GM18505 (cell line): ENCODE data around the gene CASP6.
A peak's percentile ranks its signal among the peaks of the same experiment; 100 is the strongest.
"Not testable (repeated sequence)": the region's sequence is repeated elsewhere in the genome, so short reads cannot be mapped to it uniquely, and the experiment has no call there.

ENCODE experiments used
- ATAC-seq: cut with Tn5 transposase; IDR thresholded peaks from one replicate; pipeline ENCODE4 v1.9.1; 2021; ENCODE audit not compliant: unreplicated experiment
- POLR2A ChIP-seq: IDR thresholded peaks from 4 replicates; pipeline ENCODE4 v1.6.1; 2011; ENCODE audit warnings: borderline replicate concordance; ENCODE audit not compliant: insufficient read depth, insufficient read length; ENCODE audit errors: extremely low read depth

The CASP6 gene

DNA sequence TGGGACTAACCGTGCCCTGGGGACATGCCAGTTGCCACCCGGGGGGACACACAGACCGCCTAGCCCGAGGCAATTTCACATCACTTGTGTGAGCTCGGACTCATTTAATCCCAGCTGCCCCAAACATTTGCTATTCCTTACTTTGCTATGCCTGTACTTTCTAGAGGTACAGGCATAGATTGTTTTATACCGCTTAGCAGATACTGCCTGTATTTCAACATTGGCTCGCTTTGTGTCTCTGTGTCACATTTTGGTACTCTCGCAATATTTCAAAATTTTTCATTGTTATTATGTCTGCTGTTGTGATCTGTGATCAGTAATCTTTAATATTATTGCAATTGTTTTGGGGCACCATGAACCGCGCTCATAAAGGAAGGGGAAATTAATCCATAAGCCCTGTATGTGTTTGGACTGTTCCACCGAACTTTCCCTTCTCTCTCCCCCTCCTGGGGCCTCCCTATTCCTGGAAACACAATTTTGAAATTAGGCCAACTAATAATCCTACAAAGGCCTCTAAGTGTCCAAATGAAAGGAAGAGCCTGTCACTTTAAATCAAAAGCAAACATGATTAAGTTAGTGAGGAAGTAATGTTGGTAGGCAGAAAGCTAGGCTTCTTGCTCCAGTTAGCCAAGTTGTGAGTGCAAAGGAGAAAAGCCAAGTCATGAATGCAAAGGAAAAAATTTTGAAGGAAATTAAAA, 568 bp upstream of the CASP6 start:
- ATAC-seq: no peak
- TF ChIP-seq POLR2A: no peak

DNA sequence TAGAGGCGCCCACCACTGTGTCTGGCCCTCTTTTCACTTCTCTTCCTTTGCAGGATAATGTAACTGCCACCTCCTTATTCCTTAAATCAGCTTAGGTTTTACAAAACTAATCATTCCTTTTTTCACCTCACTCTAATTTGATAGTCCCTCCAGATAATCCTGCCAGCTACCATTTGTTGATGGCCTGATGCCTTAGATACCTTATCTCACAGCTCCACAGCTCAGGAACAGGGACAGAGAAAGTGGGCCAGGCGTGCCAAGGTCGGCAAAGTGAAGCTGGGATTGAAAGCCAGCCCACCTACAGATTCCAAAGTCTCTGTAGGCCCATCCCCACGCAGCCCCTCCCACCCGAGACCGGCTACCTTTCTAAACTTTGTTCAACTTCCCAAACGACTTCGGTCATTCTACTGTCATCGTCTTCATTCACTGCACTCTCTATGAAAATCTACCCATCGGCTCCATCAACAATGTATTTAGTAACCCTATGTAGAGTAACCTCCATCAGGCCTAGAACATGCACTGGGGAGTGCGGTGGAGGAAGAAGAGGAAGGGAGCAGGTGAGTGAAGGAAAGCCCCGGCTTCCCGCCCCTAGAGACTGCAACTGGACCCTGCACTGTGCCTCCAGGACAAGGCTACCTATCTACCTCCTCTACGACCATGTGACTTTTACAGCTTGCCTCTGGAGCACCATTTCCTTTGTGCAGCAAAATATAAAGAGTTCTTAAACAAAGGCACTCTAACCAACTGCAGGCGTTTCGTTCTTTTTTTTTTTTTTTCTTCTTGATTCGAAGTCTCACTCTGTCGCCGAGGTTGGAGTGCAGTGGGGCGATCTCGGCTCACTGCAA, 1.5 kb downstream of the CASP6 start:
- ATAC-seq: no peak
- TF ChIP-seq POLR2A: no peak

DNA sequence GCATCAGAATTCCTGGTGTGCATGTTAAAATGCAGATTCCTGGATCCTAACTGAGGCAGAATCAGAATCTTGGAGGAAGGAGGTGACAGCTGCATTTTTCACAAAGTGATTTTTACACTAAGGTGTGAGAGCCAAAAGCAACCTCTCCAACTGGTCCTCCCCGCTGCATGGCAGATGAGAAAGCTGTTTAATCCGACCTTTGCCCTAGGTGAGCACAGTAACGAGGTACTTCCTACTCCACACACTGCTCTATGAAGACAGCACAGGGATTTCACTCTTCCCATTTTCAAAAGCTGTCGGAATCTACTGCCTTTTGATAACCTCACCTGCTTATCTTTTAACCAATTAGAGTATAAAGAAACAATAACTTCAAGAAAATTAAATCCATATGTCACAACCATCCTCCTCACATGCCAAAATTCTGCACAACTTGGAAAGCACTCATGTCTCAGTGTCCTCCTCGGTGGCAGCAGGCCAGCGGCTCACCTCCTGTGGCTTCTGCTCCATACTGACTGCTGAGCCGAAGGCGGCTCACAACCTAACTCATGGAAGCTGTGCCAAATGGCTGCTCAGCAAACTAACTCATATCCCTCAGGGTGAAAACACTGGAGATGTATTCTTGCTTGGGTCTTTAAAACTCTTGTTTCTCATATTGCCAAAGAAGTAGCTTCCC, 3.6 kb downstream of the CASP6 start:
- ATAC-seq: no peak
- TF ChIP-seq POLR2A: no peak

DNA sequence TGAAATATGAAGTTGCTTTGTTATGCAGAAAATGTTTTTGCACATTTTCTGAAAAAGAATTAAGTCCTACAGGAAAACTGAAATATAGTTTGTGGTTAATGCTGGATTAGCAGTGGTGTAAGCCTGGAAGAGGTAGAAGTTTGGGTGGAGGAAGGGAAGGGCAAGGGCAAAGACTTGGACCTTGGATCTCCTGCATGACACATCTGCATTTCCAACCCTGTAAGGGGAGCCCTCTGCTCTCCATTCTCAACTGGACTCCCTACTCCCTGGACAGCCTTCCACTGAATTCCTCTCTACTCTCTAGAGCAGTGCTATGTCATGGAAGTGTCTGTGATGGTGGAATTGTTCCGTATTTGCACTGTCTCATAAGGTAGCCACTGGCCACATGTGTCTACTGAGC, 4.6 kb downstream of the CASP6 start:
- no peak for ATAC-seq
- TF ChIP-seq POLR2A: no peak

DNA sequence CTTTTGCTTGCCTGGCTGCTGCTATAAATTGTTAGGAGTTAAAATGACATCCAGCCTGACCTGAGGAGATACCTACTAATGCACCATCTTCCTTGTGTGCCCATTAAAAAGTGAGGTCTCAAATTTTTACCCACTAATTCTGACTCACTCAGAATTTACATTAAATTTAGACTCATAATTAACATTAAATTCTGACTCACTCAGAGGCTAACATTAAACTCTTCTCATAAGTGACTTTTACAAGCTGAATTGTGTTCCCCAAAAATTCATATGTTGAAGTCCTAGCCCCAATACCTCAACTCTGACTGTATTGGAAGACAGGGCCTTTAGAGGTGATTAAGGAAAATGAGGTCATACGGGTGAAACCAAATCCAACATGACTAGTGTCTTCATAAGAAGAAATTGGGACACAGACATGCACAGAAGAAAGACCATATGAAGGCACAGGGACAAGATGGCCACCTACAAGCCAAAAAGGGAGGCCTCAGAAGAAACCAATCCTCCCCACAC, 11.8 kb downstream of the CASP6 start:
- TF ChIP-seq POLR2A: no peak
- ATAC-seq: no peak

DNA sequence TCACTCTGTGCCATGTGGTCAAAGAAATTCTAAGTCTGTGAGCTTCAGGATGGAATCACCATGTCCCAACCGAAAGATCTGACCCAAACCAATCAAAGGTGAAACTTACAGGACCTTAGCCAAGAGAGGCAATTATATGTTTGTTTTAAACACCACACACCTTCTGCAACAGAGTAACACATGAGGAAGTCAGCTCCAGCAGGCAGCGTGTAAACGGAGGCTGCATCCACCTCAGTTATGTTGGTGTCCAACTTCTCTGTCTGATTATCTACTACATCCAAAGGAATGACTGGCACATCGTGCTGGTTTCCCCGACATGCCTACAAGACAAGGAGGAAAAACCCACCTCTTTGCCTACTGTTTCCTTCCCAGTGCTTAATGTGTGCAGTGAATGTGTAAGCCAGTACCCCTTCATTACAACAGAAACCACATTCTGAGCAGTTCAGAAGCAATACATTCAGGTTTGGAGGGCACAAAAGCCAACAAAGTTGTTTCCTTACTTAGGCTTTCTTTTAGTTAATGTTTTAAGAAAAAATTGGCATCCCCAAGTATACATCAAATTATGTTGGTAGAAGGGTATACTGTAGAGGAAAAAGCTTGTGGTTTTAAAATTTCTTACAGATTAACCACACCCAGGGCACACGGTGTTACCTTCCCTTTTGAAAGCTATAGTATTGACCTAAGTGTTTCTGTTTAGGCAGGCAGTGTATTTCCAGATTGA, 12.4 kb downstream of the CASP6 start:
- ATAC-seq: peak; percentile 92
- TF ChIP-seq POLR2A: no peak

DNA sequence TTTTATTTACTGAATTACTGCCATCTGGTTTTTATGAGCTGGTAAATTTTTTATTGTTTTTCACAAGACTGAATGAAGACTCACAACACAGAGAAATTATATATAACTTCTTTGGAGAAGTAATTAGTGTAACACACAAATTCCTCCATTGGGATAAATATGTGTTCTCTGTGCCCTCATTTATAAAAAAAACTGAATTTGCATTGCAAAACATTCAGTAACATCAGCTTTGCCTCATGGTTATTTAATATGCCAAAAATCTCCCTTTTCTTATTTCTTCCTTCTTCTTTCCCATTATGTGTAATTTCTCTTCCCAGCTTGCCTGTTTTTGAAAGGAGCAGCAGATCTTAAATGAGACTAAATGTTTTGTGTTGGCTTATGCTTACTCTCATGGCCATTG, 18.5 kb downstream of the CASP6 start:
- ATAC-seq: no peak

DNA sequence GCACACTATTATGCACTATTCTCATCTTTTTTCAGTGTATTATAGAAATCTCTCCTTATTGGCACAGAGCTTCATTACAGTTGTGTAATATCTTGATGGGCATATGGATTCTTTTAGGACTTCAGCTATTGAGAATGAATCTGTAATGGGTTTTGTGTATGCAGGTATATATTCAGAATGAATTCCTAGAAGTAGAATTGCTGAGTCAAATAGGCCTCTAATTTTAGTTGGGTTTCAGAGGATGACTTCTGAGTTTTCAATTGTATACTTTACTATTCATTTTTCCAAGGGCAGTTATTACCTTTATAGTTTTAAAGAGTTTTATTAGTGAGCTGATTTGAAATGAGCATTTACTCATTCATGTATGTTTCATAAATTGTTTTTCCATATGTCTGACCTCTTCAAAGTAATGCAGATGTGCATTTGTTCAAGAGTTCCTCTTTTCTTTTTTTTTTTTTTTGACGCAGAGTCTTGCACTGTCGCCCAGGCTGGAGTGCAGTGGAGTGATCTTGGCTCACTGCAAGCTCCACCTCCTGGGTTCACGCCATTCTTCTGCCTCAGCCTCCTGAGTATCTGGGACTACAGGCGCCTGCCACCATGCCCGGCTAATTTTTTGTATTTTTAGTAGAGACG, 19.5 kb downstream of the CASP6 start:
- TF ChIP-seq POLR2A: no peak
- no peak for ATAC-seq

More for the DNA sequence above, 18.5 kb downstream of the CASP6 start:
- TF ChIP-seq POLR2A: no peak

DNA sequence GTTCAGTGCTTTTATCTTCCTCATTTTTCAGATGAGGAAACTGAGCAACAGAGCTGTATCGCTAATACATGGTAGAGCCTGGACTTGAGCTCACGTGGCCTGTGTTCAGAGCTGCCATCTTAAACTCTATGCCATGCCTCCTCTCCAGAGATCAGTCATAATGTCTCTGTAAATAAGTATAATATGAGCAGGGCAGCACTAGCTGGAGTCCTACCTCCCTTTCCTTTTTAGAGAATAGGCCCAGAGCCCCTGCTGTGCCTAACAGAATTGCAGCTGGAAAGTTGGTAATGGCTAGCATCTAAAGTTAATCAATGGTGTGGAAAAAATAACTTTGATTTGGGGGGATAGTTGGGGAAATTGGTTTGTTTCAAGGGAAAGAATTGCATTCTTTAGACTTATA, 20.4 kb downstream of the CASP6 start:
- no peak for TF ChIP-seq POLR2A
- no peak for ATAC-seq

DNA sequence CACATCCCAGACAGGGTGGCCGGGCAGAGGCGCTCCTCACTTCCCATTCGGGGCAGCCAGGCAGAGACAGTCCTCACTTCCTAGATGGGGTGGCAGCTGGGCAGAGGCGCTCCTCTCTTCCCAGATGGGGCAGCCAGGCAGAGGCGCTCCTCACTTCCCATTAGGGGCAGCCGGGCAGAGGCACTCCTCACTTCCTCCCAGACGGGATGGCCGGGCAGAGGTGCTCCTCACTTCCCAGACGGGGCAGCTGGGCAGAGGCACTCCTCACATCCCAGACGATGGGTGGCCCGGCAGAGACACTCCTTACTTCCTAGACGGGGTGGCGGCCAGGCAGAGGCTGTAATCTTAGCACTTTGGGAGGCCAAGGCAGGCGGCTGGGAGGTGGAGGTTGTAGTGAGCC, 24.3 kb downstream of the CASP6 start:
- not testable (repeated sequence) for ATAC-seq

DNA sequence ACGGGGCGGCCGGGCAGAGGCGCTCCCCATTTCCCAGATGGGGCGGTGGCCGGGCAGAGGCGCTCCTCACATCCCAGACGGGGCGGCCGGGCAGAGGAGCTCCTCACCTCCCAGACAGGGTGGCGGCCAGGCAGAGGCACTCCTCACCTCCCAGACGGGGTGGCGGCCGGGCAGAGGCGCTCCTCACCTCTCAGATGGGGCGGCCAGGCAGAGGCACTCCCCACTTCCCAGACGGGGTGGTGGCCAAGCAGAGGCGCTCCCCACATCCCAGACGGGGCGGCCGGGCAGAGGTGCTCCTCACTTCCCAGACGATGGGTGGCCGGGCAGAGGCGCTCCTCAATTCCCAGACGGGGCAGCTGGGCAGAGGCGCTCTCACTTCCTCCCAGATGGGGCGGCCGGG, 24.8 kb downstream of the CASP6 start:
- ATAC-seq: not testable (repeated sequence)

DNA sequence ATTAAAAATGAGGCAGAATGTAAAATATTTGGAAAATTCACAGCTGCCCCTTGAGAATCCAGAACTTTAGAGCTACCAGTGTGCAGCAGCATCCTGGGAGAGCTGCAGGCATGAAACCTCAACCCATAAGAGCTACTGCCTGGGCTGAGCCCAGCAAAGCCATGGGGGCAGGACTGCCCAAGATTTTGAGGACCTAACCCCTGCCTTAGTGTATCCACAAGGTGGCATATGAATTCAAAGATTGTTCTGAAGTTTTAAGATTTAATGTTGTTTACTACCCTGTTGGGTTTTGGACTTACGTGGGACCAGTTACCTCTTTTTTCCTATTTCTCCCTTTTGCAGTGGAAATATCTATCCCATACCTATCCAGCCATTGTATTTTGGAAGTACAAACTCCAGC, 26.4 kb downstream of the CASP6 start:
- ATAC-seq: no peak
- TF ChIP-seq POLR2A: no peak

DNA sequence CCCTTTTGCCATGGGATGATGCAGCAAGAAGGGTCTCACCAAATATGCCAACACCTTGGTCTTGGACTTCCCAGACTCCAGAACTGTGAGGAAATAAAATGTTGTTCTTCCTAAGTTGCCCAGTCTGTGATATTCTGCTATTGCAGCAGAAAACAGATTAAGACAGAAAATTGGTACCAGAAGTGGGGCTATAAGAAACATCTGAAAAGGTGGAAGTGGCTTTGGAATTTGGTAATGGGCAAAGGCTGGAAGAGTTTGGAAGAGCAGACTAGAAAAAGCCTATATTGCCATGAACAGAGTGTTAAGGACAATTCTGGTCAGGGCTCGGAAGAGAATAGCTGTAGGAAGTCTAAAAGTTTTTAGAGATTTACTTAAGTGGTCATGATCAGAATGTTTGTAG, 27.4 kb downstream of the CASP6 start:
- no peak for TF ChIP-seq POLR2A
- no peak for ATAC-seq
